Measurements from ENCODE around the gene HRH2.

Gene HRH2

GRCh38 chr5:175693741-175694140 lies 35.9 kb downstream of the HRH2 start:
- no peak for DNase-seq

- DNase-seq, result no peak
Observed at GRCh38 chr5:175694371-175695160, 36.7 kb downstream of the HRH2 start.

- DNase-seq, result no peak
Observed at GRCh38 chr5:175695161-175696126, 37.6 kb downstream of the HRH2 start.

GRCh38 chr5:175696139-175696854 lies 38.4 kb downstream of the HRH2 start:
- DNase-seq, result peak; percentile 68

- no peak for DNase-seq
Observed at GRCh38 chr5:175696855-175697198, 39.0 kb downstream of the HRH2 start.

- no peak for DNase-seq
Observed at GRCh38 chr5:175697846-175698245, 40.0 kb downstream of the HRH2 start.

- DNase-seq, result no peak
Observed at GRCh38 chr5:175698401-175699115, 40.7 kb downstream of the HRH2 start.

GRCh38 chr5:175700991-175701390 lies 43.1 kb downstream of the HRH2 start:
- DNase-seq, result no peak

- DNase-seq, result no peak
Observed at GRCh38 chr5:175701797-175702196, 43.9 kb downstream of the HRH2 start.

GRCh38 chr5:175706499-175706898 lies 48.6 kb downstream of the HRH2 start:
- DNase-seq, result no peak

GRCh38 chr5:175707751-175708375 lies 50.0 kb downstream of the HRH2 start:
- DNase-seq, result no peak

- no peak for DNase-seq
Observed at GRCh38 chr5:175709276-175709781, 51.5 kb downstream of the HRH2 start.

- DNase-seq, result no peak
Observed at GRCh38 chr5:175710326-175710725, 52.5 kb downstream of the HRH2 start.

GRCh38 chr5:175711031-175711430 lies 53.2 kb downstream of the HRH2 start:
- DNase-seq, result no peak

GRCh38 chr5:175711472-175712312 lies 53.8 kb downstream of the HRH2 start:
- no peak for DNase-seq

GRCh38 chr5:175712313-175712680 lies 54.4 kb downstream of the HRH2 start:
- no peak for DNase-seq

- no peak for DNase-seq
Observed at GRCh38 chr5:175712681-175713085, 54.8 kb downstream of the HRH2 start.

- no peak for DNase-seq
Observed at GRCh38 chr5:175713930-175714329, 56.1 kb downstream of the HRH2 start.

GRCh38 chr5:175714479-175715085 lies 56.7 kb downstream of the HRH2 start:
- no peak for DNase-seq

All from activated CD4-positive, alpha-beta T cell treated with anti-CD3 and anti-CD28 coated beads, Interleukin-2, amount 50 U/mL, for 1 hour (primary cell).